Measurements from ENCODE around the gene TRIP10.

DNA sequence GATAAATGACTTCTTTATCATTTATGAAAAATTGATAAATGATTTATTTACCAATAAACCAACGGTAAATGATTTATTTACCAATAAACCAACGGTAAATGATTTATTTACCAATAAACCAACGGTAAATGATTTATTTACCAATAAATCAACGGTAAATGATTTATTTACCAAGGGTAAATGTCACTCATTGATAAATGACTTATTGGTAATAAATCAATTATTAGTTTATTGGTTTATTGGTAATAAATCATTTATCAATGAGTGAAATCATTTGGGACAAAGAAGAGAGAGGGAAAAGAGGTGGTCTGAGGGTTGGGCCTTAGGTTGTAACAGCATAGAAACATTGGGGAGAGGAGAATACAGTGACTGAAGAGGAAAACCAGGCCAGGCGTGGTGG lies 54.5 kb downstream of the TRIP10 start:
- TF ChIP-seq, protein P1, sequence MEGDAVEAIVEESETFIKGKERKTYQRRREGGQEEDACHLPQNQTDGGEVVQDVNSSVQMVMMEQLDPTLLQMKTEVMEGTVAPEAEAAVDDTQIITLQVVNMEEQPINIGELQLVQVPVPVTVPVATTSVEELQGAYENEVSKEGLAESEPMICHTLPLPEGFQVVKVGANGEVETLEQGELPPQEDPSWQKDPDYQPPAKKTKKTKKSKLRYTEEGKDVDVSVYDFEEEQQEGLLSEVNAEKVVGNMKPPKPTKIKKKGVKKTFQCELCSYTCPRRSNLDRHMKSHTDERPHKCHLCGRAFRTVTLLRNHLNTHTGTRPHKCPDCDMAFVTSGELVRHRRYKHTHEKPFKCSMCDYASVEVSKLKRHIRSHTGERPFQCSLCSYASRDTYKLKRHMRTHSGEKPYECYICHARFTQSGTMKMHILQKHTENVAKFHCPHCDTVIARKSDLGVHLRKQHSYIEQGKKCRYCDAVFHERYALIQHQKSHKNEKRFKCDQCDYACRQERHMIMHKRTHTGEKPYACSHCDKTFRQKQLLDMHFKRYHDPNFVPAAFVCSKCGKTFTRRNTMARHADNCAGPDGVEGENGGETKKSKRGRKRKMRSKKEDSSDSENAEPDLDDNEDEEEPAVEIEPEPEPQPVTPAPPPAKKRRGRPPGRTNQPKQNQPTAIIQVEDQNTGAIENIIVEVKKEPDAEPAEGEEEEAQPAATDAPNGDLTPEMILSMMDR (IDR thresholded peaks at IDR 0.05) = no peak
- no peak for TF ChIP-seq POLR2AphosphoS5 (IDR thresholded peaks at IDR 0.05)
